Small intestine (tissue), 7 donors: Measurements from ENCODE around the gene TNFAIP1. TPM values are rescaled to one million over a fixed set of nuclear protein-coding genes. Genes with fewer than 3 reads are reported as not detected.
A peak's percentile ranks its signal among the peaks of the same experiment; 100 is the strongest.

Experiments
- DNase-seq, 2 donors: peaks; one replicate each; pipeline versions ENCODE4 v3.0.0 to v3.0.0-alpha.2; 2013
- FAIRE-seq: peaks from 2 replicates; lab custom pipeline; 2012; peaks lifted over from hg19 to GRCh38; lab: Jason Lieb, UNC
- H3K27ac ChIP-seq, 3 donors: one replicate each; pipeline ENCODE4 v1.5.1; 2013; ENCODE audit warnings: low read length in 2 of 3, mild to moderate bottlenecking in 2 of 3, control low read depth in 1 of 3, inconsistent platforms in 1 of 3, low read depth in 1 of 3, moderate library complexity in 1 of 3
- H3K27me3 ChIP-seq, 3 donors: one replicate each; pipeline ENCODE4 v1.6.1; 2013; ENCODE audit warnings: low read length in 3 of 3, inconsistent platforms in 1 of 3; ENCODE audit not compliant: control insufficient read depth in 3 of 3, insufficient read depth in 3 of 3
- H3K36me3 ChIP-seq, 3 donors: one replicate each; pipeline ENCODE4 v1.6.1; 2013; ENCODE audit warnings: low read length in 3 of 3, inconsistent platforms in 1 of 3, low read depth in 1 of 3, mild to moderate bottlenecking in 1 of 3, moderate library complexity in 1 of 3; ENCODE audit not compliant: control insufficient read depth in 3 of 3, insufficient read depth in 2 of 3
- H3K4me1 ChIP-seq, 3 donors: one replicate each; pipeline ENCODE4 v1.6.1; 2013; ENCODE audit warnings: low read length in 2 of 3, inconsistent platforms in 1 of 3, low read depth in 1 of 3, mild to moderate bottlenecking in 1 of 3, moderate library complexity in 1 of 3; ENCODE audit not compliant: control insufficient read depth in 3 of 3, insufficient read depth in 2 of 3
- H3K4me3 ChIP-seq, 3 donors: one replicate each; pipeline ENCODE4 v1.5.1; 2013; ENCODE audit warnings: low read length in 3 of 3, control low read depth in 1 of 3, inconsistent platforms in 1 of 3, low read depth in 1 of 3, mild to moderate bottlenecking in 1 of 3, moderate library complexity in 1 of 3
- H3K9me3 ChIP-seq, 2 donors: one replicate each; pipeline ENCODE4 v1.6.1; 2013; ENCODE audit warnings: low read depth in 1 of 2, low read length in 1 of 2; ENCODE audit not compliant: control insufficient read depth in 2 of 2, insufficient read depth in 1 of 2
- WGBS, 3 donors: extraction: QIAGEN DNeasy Blood & Tissue Kit; methylation state at CpG; one replicate each; pipeline ENCODE4 v1.1.7; 2013; 5-methylcytosine and 5-hydroxymethylcytosine counted together
- polyA plus RNA-seq, 4 donors: library from polyadenylated mRNA; stranded (reverse) in 3 of 4; unstranded in 1 of 4; fragments of 200-250 nt in 3 of 4; fragments of 120-200 nt in 1 of 4; gene quantifications; one replicate each; pipeline versions ENCODE4 v1.2.1 to v1.2.3, GENCODE V29; 2013
- donor health status: healthy with polysubstance abuse.
- donor health status: control.
- donor health status: control.
- donor health status: Bipolar disorder and iron deficiency.
- donor health status: healthy.

The TNFAIP1 gene
- polyA plus RNA-seq, 4 donors: 16.1 to 30.6 (median 17.5) TPM

- no peak for FAIRE-seq
- H3K27me3 ChIP-seq: peaks cover 0 to 5% (median 0%) of the 10 kb centered on the region in 3 donors
- H3K27ac ChIP-seq: no peak overlapping the region
- 42 to 68% (median 55%) methylated on average over 5 of the region's 5 CpGs for WGBS, 3 donors
- no peaks in the 10 kb centered on the region for H3K9me3 ChIP-seq
- peak; percentile 20 to 48 for DNase-seq
- peaks cover 0 to 48% (median 9%) of the 10 kb centered on the region in 3 donors for H3K4me1 ChIP-seq
- H3K4me3 ChIP-seq: no peak overlapping the region
- H3K36me3 ChIP-seq: peaks cover 0 to 31% (median 4%) of the 10 kb centered on the region in 3 donors
These were observed 32.8 kb downstream of the TNFAIP1 start for GRCh38 chr17:28368306-28368831.

GRCh38 chr17:28368915-28369683 is 33.5 kb downstream of the TNFAIP1 start:
- Histone ChIP-seq H3K36me3 (peaks cover 0 to 24% (median 4%) of the 10 kb centered on the region in 3 donors), H3K9me3 (no peaks in the 10 kb centered on the region), H3K27ac (no peak overlapping the region), H3K4me1 (peaks cover 0 to 48% (median 9%) of the 10 kb centered on the region in 3 donors), H3K4me3 (no peak overlapping the region), H3K27me3 (peaks cover 0 to 5% (median 0%) of the 10 kb centered on the region in 3 donors)
- 88 to 94% (median 93%) methylated on average over 23 of the region's 23 CpGs for WGBS, 3 donors
- no peak for DNase-seq
- no peak for FAIRE-seq

GRCh38 chr17:28369684-28370034 is 34.1 kb downstream of the TNFAIP1 start:
- peaks cover 0 to 5% (median 0%) of the 10 kb centered on the region in 3 donors for H3K27me3 ChIP-seq
- peaks cover 0 to 48% (median 9%) of the 10 kb centered on the region in 3 donors for H3K4me1 ChIP-seq
- no peak overlapping the region for H3K4me3 ChIP-seq
- no peak for FAIRE-seq
- peaks cover 0 to 18% (median 0%) of the 10 kb centered on the region in 3 donors for H3K36me3 ChIP-seq
- H3K9me3 ChIP-seq: no peaks in the 10 kb centered on the region
- peak overlapping the region in 1 of 3 donors; percentile 50 for H3K27ac ChIP-seq
- WGBS, 3 donors: 42 to 68% (median 63%) methylated on average over 10 of the region's 10 CpGs
- DNase-seq: no peak

- Histone ChIP-seq H3K4me1 (peaks cover 0 to 48% (median 9%) of the 10 kb centered on the region in 3 donors), H3K27ac (peak within 1 kb of the TSS in 2 of 3 donors; percentile 50 to 60), H3K36me3 (peaks cover 0 to 14% (median 0%) of the 10 kb centered on the region in 3 donors), H3K27me3 (peaks cover 0 to 5% (median 0%) of the 10 kb centered on the region in 3 donors), H3K4me3 (peak within 1 kb of the TSS in 1 of 3 donors; percentile 6), H3K9me3 (no peaks in the 10 kb centered on the region)
- DNase-seq (peak; percentile 65 to 82), FAIRE-seq (no peak)
- WGBS, 3 donors: 13 to 29% (median 28%) methylated on average over 8 of the region's 8 CpGs
These were observed 34.6 kb downstream of the TNFAIP1 start, which contains the start of gene VTN for GRCh38 chr17:28370035-28370743. Gene VTN, minus strand, starts transcription at chr17:28370307. Its CDS starts 104 bp downstream, at chr17:28370203.

GRCh38 chr17:28370744-28371103 is 35.2 kb downstream of the TNFAIP1 start:
- peaks cover 0 to 9% (median 0%) of the 10 kb centered on the region in 3 donors for H3K36me3 ChIP-seq
- H3K27ac ChIP-seq: peak overlapping the region in 2 of 3 donors; percentile 47 to 60
- 34 to 60% (median 58%) methylated on average over 1 of the region's 1 CpG for WGBS, 3 donors
- H3K27me3 ChIP-seq: peaks cover 0 to 5% (median 0%) of the 10 kb centered on the region in 3 donors
- H3K4me3 ChIP-seq: no peak overlapping the region
- H3K9me3 ChIP-seq: no peaks in the 10 kb centered on the region
- FAIRE-seq (no peak), DNase-seq (no peak)
- H3K4me1 ChIP-seq: peaks cover 0 to 48% (median 9%) of the 10 kb centered on the region in 3 donors

- Histone ChIP-seq H3K9me3 (no peaks in the 10 kb centered on the region), H3K4me3 (peak within 1 kb of the TSS; percentile 33 to 51 (median 39)), H3K36me3 (peaks cover 0 to 9% (median 0%) of the 10 kb centered on the region in 3 donors), H3K4me1 (peaks cover 0 to 48% (median 9%) of the 10 kb centered on the region in 3 donors), H3K27ac (peak within 1 kb of the TSS in 2 of 3 donors; percentile 50 to 63), H3K27me3 (peaks cover 0 to 5% (median 0%) of the 10 kb centered on the region in 3 donors)
- DNase-seq (peak; percentile 38 to 82), FAIRE-seq (no peak)
- WGBS, 3 donors: 0 to 2% (median 1%) methylated on average over 49 to 80 of the region's 80 CpGs
These were observed 36.0 kb downstream of the TNFAIP1 start, which contains the start of gene SARM1 for GRCh38 chr17:28371245-28372202. Gene SARM1, plus strand, starts transcription at chr17:28371694. Its CDS starts 339 bp downstream, at chr17:28372033.

GRCh38 chr17:28372203-28372944 is 36.8 kb downstream of the TNFAIP1 start:
- Histone ChIP-seq H3K4me3 (peak overlapping the region; percentile 32 to 51 (median 33)), H3K27me3 (peaks cover 0 to 5% (median 0%) of the 10 kb centered on the region in 3 donors), H3K4me1 (peaks cover 0 to 48% (median 9%) of the 10 kb centered on the region in 3 donors), H3K36me3 (peaks cover 0 to 9% (median 0%) of the 10 kb centered on the region in 3 donors), H3K27ac (peak overlapping the region in 1 of 3 donors; percentile 63), H3K9me3 (no peaks in the 10 kb centered on the region)
- FAIRE-seq (no peak), DNase-seq (no peak)
- 9 to 15% (median 15%) methylated on average over 39 to 53 of the region's 53 CpGs for WGBS, 3 donors
